Lower lobe of right lung (tissue), 2 donors: ENCODE measurements around the gene BEAN1. TPM values are rescaled to one million over a fixed set of nuclear protein-coding genes. Genes with fewer than 3 reads are reported as not detected.
A peak's percentile ranks its signal among the peaks of the same experiment; 100 is the strongest.

Experiments used
- ATAC-seq, 2 donors: fragments of 200-7000 bp; cut with Tn5 transposase; one replicate each; pipeline ENCODE4 v1.9.1; 2020 to 2022; ENCODE audit warnings: mild to moderate bottlenecking in 2 of 2, moderate library complexity in 2 of 2
- DNase-seq: peaks from one replicate; pipeline ENCODE4 v3.0.0-alpha.2; 2020
- H3K27ac ChIP-seq: fragments of 200-600 bp; one replicate; pipeline ENCODE4 v1.8.0; 2022
- H3K27me3 ChIP-seq: fragments of 200-600 bp; one replicate; pipeline ENCODE4 v1.8.0; 2022; ENCODE audit warnings: low read depth
- H3K36me3 ChIP-seq: fragments of 200-600 bp; one replicate; pipeline ENCODE4 v1.8.0; 2022; ENCODE audit warnings: mild to moderate bottlenecking
- H3K4me1 ChIP-seq: fragments of 200-600 bp; one replicate; pipeline ENCODE4 v1.8.0; 2022
- H3K4me3 ChIP-seq: fragments of 200-600 bp; one replicate; pipeline ENCODE4 v1.8.0; 2022; ENCODE audit warnings: mild to moderate bottlenecking
- H3K9me3 ChIP-seq: fragments of 200-600 bp; one replicate; pipeline ENCODE4 v1.8.0; 2022
- CTCF ChIP-seq: fragments of 200-600 bp; IDR thresholded peaks from one replicate; pipeline ENCODE4 v1.8.0; 2022; ENCODE audit warnings: antibody characterized with exemption, mild to moderate bottlenecking
- intact Hi-C: fragments of 100-400 bp; cut with DNase I; formaldehyde crosslinking; loops from one replicate; pipeline ENCODE4 v1.11.0; 2022
- total RNA-seq: library from RNA; stranded (reverse); fragmentation: NEBNext Ultra II Directional; extraction: Animal tissue kit (Norgen Biotek cat#: 25700); gene quantifications from one replicate; pipeline ENCODE4 v1.2.1, GENCODE V29; 2021
- donor health status: DM: no; HTN: yes; CAD: no; lungs with severe emphysema.

The BEAN1 gene
- total RNA-seq, 1 donor from 2014 or later, result 0.15 TPM

DNA sequence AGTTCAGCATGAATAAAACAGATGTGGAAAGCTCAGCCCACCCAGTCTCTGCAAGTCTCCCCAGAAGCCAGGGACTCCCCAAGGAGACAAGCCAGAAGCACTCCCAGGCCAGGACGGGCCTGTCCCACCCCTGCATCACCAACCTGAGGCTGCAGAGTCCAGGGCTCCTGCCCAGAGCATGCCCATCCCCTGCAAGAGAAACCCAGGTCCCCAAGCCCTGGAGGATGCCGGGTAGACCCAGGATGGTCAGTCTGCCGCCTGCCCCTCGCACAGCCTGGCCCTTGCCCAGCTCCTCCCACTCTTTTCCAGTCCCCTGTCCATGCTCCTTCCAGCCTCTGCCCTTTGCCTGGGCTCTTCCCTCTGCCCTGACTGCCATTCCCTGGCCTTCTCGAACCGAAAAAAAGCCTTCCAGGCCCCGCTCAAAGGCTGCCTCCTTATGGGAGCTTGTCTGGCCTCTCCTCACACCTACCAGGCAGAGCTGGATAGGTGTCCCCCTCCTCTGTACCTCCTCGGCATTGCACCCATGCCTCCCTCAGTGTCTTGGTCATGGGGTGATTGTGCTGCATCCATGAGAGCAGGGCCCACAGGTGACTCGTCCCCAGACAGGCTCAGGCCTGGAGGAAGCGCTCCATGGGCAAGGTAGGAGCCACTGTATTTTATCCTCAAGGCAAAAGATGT lies 44.8 kb downstream of the BEAN1 start:
- Histone ChIP-seq H3K4me3 (no peak overlapping the region), H3K27me3 (no peaks in the 10 kb centered on the region), H3K4me1 (peaks cover 6% of the 10 kb centered on the region), H3K9me3 (no peaks in the 10 kb centered on the region), H3K36me3 (no peaks in the 10 kb centered on the region), H3K27ac (no peak overlapping the region)
- intact Hi-C loops, result no loop called here
- no peak for TF ChIP-seq CTCF
- DNase-seq (no peak), ATAC-seq (no peak)

- Histone ChIP-seq H3K27ac (no peak overlapping the region), H3K4me3 (no peak overlapping the region), H3K27me3 (no peaks in the 10 kb centered on the region), H3K9me3 (no peaks in the 10 kb centered on the region), H3K36me3 (no peaks in the 10 kb centered on the region), H3K4me1 (peaks cover 10% of the 10 kb centered on the region)
- intact Hi-C loops, result no loop called here
- no peak for DNase-seq
- TF ChIP-seq CTCF, result no peak
- ATAC-seq, result no peak
These were observed 46.0 kb downstream of the BEAN1 start for GRCh38 chr16:66473051-66473571.

DNA sequence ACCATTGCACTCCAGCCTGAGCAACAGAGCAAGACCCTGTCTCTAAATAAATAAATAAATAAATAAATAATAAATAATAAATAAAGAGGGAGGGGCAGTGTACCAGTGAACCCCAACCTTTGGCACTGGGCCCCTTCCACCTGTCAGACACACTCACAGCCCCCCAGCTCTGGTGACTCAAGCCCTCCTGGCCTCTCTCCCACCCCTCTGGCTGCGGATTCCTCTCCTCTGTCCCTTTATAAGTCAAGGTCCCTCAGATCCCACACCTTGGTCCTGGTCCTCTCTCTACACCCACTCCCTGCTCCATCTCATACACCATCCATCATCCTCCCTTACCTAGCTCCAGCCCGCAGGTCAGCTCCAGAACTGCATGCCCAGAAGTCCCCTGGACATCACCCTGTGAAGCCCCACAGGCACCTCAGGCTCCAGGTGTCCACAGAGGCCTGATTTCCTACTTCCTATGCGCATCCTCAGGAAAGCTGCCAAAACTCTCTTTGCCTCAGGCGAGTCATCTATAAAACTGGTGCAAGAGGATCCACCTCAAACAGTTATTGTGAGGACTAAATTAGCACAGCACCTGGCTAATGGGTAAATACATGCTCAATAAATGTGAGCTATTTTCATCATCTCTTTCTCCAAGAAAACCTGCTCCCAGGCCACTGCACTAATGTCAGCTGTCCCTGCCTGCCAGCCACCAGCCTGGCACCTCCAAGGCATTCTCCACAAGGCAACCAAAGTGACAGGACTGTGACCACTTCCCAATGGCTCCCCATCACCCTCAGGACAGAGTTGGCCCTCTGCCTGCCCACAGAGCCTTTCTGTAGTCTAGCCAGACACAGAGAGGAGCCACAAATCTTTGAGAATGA lies 46.8 kb downstream of the BEAN1 start:
- no peak for ATAC-seq
- Histone ChIP-seq H3K27me3 (no peaks in the 10 kb centered on the region), H3K4me1 (peaks cover 18% of the 10 kb centered on the region), H3K9me3 (no peaks in the 10 kb centered on the region), H3K36me3 (no peaks in the 10 kb centered on the region), H3K27ac (no peak overlapping the region), H3K4me3 (no peak overlapping the region)
- intact Hi-C loops, result no loop called here
- TF ChIP-seq CTCF, result no peak
- DNase-seq, result no peak

- H3K4me1 ChIP-seq, result peaks cover 20% of the 10 kb centered on the region
- no peaks in the 10 kb centered on the region for H3K9me3 ChIP-seq
- H3K27me3 ChIP-seq, result no peaks in the 10 kb centered on the region
- H3K4me3 ChIP-seq, result no peak overlapping the region
- H3K27ac ChIP-seq, result no peak overlapping the region
- TF ChIP-seq CTCF, result no peak
- ATAC-seq (peak; percentile 46 to 49), DNase-seq (no peak)
- intact Hi-C loops, result no loop called here
- no peaks in the 10 kb centered on the region for H3K36me3 ChIP-seq
These were observed 47.7 kb downstream of the BEAN1 start for GRCh38 chr16:66474750-66475199.

- Histone ChIP-seq H3K4me1 (peaks cover 20% of the 10 kb centered on the region), H3K27ac (no peak overlapping the region), H3K36me3 (no peaks in the 10 kb centered on the region), H3K9me3 (no peaks in the 10 kb centered on the region), H3K27me3 (no peaks in the 10 kb centered on the region), H3K4me3 (no peak overlapping the region)
- DNase-seq (no peak), ATAC-seq (no peak)
- no peak for TF ChIP-seq CTCF
- intact Hi-C loops, result no loop called here
These were observed 48.1 kb downstream of the BEAN1 start for GRCh38 chr16:66475232-66475631.
